Right ventricle myocardium inferior (tissue), 1 donor: ENCODE results near the gene PHRF1. TPM values are rescaled to one million over a fixed set of nuclear protein-coding genes. Genes with fewer than 3 reads are reported as not detected.

Source experiments
- ATAC-seq: fragments of 200-7000 bp; cut with Tn5 transposase; one replicate; pipeline ENCODE4 v1.9.1; 2020; ENCODE audit warnings: mild to moderate bottlenecking, moderate library complexity
- DNase-seq: peaks from one replicate; pipeline ENCODE4 v3.0.0; 2021; ENCODE audit errors: missing footprints
- intact Hi-C: fragments of 100-400 bp; cut with DNase I; formaldehyde crosslinking; loops from one replicate; pipeline ENCODE4 v1.11.0; 2022
- long read RNA-seq: library from polyadenylated mRNA; unstranded; transcript quantifications from one replicate; pipeline ENCODE4 v2.0.0, GENCODE V29; 2021
- total RNA-seq: library from RNA; stranded (reverse); fragmentation: NEBNext Ultra II Directional; extraction: Animal tissue kit (Norgen Biotek cat#: 25700); gene quantifications from one replicate; pipeline ENCODE4 v1.2.1, GENCODE V29; 2021
- donor health status: DM: no; HTN: yes; CAD: no; lungs with severe emphysema.

The PHRF1 gene, protein sequence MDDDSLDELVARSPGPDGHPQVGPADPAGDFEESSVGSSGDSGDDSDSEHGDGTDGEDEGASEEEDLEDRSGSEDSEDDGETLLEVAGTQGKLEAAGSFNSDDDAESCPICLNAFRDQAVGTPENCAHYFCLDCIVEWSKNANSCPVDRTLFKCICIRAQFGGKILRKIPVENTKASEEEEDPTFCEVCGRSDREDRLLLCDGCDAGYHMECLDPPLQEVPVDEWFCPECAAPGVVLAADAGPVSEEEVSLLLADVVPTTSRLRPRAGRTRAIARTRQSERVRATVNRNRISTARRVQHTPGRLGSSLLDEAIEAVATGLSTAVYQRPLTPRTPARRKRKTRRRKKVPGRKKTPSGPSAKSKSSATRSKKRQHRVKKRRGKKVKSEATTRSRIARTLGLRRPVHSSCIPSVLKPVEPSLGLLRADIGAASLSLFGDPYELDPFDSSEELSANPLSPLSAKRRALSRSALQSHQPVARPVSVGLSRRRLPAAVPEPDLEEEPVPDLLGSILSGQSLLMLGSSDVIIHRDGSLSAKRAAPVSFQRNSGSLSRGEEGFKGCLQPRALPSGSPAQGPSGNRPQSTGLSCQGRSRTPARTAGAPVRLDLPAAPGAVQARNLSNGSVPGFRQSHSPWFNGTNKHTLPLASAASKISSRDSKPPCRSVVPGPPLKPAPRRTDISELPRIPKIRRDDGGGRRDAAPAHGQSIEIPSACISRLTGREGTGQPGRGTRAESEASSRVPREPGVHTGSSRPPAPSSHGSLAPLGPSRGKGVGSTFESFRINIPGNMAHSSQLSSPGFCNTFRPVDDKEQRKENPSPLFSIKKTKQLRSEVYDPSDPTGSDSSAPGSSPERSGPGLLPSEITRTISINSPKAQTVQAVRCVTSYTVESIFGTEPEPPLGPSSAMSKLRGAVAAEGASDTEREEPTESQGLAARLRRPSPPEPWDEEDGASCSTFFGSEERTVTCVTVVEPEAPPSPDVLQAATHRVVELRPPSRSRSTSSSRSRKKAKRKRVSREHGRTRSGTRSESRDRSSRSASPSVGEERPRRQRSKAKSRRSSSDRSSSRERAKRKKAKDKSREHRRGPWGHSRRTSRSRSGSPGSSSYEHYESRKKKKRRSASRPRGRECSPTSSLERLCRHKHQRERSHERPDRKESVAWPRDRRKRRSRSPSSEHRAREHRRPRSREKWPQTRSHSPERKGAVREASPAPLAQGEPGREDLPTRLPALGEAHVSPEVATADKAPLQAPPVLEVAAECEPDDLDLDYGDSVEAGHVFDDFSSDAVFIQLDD (N-terminal part only)
- 16.6 TPM for total RNA-seq
- long read RNA-seq, partial matches to known transcripts, result 14 of 17 reads
- long read RNA-seq, other reads (novel, unspliced or antisense), result 3 of 17 reads

GRCh38 chr11:575996-576768 is at the start of gene PHRF1:
TSS of gene PHRF1 (plus strand) at chr11:576470. CDS start at chr11:581513, 5,043 bp downstream.
- intact Hi-C loops, result loop anchor here (5.0 kb wide), 1 partner anchor 36 kb away; no protein-coding TSS in a partner anchor
- ATAC-seq (peak; percentile 94), DNase-seq (peak; percentile 98)

DNA sequence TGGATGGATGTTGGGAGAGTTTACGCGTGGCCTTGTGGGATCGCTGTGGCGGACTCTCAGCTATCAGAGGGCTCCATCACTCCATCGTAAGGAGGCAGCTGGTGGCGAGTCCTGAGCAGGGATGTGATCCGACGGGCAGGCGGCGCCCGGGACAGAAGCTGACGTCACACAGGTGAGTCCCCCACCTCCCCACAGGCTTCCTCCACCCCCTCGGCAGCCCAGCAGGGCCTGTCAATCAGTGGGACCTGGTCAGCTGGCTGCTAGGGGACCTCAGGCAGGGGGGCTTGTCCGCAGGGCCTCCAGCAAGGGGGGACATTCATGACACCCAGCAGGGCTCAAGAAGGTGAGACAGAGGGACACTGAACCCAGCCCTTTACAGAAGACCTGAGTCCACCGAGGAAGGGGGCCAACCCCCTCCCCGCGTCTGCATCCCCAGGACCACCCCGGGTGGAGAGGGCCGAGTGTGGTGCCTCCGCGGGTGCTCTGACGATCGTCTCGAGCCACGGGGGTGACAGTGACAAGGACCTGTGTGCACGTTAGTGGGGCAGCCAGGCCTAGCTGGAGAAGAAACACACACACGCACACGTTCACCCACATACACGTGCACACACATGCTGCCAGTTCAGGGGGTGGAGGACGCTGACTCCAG is 48.0 kb upstream of the PHRF1 start:
- intact Hi-C loops, result no loop called here
- ATAC-seq, result no peak
- peak; percentile 45 for DNase-seq

GRCh38 chr11:528815-529727 is 47.2 kb upstream of the PHRF1 start:
- DNase-seq, result peak; percentile 50
- ATAC-seq, result no peak
- intact Hi-C loops, result no loop called here

DNA sequence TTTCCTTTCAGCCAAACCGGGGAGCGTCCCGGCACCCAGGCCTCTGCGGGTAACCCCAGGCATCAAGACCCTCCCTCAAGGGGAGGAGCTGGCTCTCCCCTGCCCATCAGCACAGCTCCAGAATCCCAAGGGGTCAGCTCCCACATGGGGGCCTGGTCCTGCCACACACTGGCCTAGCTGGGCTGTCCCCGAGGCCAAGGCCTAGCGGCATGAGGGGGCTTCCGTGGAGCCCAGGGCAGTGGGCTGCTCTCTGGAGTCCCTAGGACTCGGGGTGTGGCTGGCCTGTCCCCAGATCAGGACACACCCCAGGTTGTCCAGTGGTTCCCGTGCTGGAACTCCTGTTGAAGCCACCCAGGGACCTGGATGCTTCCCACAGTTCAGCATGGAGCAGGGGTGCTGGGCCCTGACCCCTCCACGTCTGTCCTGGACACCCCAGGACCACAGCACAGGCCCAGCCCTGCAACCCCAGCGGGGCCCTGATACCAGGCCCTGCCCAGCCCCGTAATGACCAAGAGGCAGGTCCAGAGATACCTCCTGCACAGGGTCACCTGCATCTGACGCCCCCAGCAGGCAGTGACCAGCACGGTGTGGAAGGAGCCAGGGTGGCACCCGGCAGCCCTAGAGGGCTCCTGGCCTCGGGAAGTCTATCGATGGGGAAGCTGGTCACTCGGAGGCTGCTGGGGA is 46.4 kb upstream of the PHRF1 start:
- peak; percentile 62 for DNase-seq
- no peak for ATAC-seq
- intact Hi-C loops, result no loop called here

- ATAC-seq (no peak), DNase-seq (no peak)
- intact Hi-C loops, result no loop called here
Observed at GRCh38 chr11:530960-531831, 45.1 kb upstream of the PHRF1 start.

DNA sequence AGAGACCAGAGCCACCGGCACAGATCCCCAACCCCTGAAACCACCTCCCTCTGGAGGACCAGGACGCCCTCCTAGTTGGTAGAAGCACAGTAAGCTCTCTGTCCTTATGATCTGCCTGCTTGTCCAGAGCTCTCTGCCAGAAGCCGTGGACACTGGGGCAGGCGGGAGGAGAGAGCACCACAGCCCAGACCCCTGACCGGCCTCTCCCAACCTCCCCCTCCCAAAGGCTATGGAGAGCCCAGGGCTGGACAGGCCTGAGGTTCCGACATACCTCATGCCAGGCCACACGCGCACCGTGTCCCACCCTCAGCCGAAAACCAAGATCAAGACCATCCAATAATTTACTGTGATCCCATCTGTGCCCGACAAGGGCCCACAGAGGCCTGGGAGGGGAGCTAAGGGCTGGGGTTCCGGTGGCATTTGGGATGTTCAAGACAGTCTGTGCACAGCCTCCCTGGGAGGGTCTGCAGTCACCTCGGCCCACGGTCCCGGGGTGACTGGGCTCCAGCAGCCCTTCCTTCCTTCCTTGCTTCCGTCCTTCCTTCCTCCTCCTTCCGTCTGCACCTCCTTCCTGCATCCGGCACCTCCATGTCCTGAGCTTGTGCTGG is 44.2 kb upstream of the PHRF1 start:
- DNase-seq, result peak; percentile 57
- intact Hi-C loops, result no loop called here

GRCh38 chr11:532527-532985 is 43.7 kb upstream of the PHRF1 start:
- DNase-seq (no peak), ATAC-seq (no peak)
- intact Hi-C loops, result no loop called here

More for the DNA sequence above, 44.2 kb upstream of the PHRF1 start:
- no peak for ATAC-seq

- intact Hi-C loops, result no loop called here
- ATAC-seq (no peak), DNase-seq (peak; percentile 76)
Observed at GRCh38 chr11:532986-533585, 43.2 kb upstream of the PHRF1 start.

DNA sequence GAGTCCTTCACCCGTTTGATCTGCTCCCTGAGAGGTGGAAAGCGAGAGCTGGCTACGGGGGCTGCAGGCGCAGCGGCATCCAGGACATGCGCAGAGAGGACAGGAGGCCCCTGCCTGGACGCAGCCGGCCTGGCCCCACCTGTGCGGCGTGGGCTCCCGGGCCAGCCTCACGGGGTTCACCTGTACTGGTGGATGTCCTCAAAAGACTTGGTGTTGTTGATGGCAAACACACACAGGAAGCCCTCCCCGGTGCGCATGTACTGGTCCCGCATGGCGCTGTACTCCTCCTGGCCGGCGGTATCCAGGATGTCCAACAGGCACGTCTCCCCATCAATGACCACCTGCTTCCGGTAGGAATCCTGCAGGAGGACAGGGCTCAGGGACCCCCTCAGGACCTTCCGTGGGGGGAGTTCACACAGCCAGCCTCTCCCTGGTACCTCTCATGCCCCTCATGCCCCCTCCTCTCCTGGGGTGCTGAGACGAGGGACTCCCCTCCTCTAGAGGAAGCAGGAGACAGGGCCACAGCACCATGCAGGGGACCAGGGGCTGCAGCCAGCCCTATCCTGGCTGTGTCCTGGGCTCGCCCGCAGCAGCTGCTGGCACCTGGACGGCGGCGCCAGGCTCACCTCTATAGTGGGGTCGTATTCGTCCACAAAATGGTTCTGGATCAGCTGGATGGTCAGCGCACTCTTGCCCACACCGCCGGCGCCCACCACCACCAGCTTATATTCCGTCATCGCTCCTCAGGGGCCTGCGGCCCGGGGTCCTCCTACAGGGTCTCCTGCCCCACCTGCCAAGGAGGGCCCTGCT is 42.5 kb upstream of the PHRF1 start:
- peak; percentile 70 for DNase-seq
- no peak for ATAC-seq
- intact Hi-C loops, result no loop called here

DNA sequence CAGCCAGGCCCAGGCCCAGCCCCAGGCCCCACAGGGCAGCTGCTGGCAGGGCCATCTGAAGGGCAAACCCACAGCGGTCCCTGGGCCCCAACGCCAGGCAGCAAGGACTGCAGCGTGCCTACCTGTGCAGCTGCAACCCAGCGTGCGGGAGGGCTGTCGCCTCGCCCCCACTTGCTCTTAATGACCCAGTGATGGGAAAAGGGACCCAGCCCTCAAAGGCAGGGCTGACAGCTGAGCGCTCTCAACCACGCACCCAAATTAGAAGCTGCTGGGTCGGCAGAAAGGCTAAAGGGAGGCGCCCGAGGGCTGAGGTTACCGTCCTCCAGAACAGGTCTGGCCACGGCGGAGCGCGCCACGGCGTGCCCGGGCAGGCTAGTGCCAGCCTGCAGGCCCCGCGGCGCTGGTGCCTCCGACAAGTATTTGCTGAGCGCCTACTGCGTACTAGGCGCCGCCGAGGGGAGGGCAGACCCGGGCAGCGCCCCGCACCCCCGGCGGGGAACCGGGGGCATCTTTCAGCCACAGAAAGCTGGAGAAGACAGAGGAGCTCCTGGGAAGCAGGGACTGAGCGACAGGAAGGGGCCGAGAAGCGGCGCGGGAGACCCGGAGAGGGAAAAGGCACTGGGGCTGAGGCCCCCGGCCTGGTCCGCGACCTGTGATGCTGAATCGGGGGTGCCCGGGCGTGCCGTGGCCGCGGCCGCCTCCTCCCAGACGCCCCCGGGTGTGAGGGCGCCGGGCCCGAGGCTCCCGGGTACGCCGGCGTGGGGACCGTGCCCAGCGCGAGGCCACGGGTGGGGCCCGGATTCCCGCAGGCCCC is 41.7 kb upstream of the PHRF1 start:
- intact Hi-C loops, result no loop called here
- DNase-seq (peak; percentile 71), ATAC-seq (no peak)

DNA sequence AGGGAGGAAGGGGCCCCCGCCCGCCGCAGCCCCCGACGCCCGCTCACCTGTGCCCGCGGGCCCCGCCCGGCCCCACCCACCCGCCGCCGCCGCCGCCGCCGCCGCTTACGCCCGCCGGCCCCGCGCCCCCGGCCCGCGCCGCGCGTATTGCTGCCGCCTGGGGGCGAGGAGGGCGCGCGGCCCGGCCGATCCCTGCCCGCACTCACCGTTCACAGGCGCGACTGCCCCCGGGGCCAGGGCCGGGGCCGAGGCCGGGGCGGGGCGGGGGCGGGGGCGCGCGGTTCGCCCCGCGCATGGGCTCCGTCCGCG is 41.1 kb upstream of the PHRF1 start:
- no peak for ATAC-seq
- DNase-seq, result no peak
- intact Hi-C loops, result no loop called here

GRCh38 chr11:535519-536454 is 40.5 kb upstream of the PHRF1 start, which contains the start of gene HRAS:
TSS of gene HRAS (minus strand) at chr11:535576.
- DNase-seq, result peak; percentile 96
- intact Hi-C loops, result no loop called here

More at GRCh38 chr11:535519-536454, 40.5 kb upstream of the PHRF1 start, which contains the start of gene HRAS:
- ATAC-seq, result peak; percentile 93
